HCT116 (cell line): ENCODE measurements around the gene OSBPL10. TPM values are rescaled to one million over a fixed set of nuclear protein-coding genes. Genes with fewer than 3 reads are reported as not detected.

ENCODE experiments used
- ATAC-seq: fragments of 200-7000 bp; cut with Tn5 transposase; 2 replicates; pipeline ENCODE4 v1.9.1; 2020; ENCODE audit warnings: mild to moderate bottlenecking, moderate library complexity
- BruUV-seq: library from RNA; stranded (reverse); fragments of 400-500 nt; replicated peaks from 2 replicates; lab custom pipeline; 2021; lab: Mats Ljungman, UMichigan
- CTCF ChIA-PET: fragments of 300-600 bp; sonication (Branson Sonifier 250); formaldehyde crosslinking; loops from one replicate; lab custom pipeline; 2021; ENCODE audit warnings: antibody characterized with exemption; lab: Charles Lee
- POLR2A ChIA-PET: fragments of 300-600, 350-600 bp; sonication (Branson Sonifier 250); formaldehyde crosslinking; loops from one replicate; lab custom pipeline; 2021; ENCODE audit warnings: antibody characterized with exemption; lab: Charles Lee
- RAD21 ChIA-PET, 2 experiments: fragments of 300-600 bp; sonication (Branson Sonifier 250); formaldehyde crosslinking; loops; one replicate each; lab custom pipeline; 2023; ENCODE audit warnings: low total read pairs in 2 of 2; ENCODE audit not compliant: uncharacterized antibody in 2 of 2, unreplicated experiment in 2 of 2, low non-redundant PET in 1 of 2; lab: Charles Lee
- DNase-seq: peaks from one replicate; pipeline ENCODE4 v3.0.0-alpha.2; 2010; ENCODE audit warnings: low read depth, low spot score
- H2AFZ ChIP-seq: fragments of 200-600 bp; shearing (Covaris generic), sonication (generic); 2 replicates; pipeline ENCODE4 v1.6.1; 2017; ENCODE audit warnings: low read depth, mixed run types, mixed read lengths, antibody characterized with exemption, low read length; ENCODE audit not compliant: poor library complexity, severe bottlenecking
- H3K27ac ChIP-seq: 2 replicates; pipeline ENCODE4 v1.5.1; 2012; ENCODE audit warnings: low read depth, low read length
- H3K27me3 ChIP-seq: fragments of 200-600 bp; sonication (generic); 2 replicates; pipeline ENCODE4 v1.6.1; 2016; ENCODE audit warnings: mixed run types, low read length, mixed read lengths; ENCODE audit not compliant: insufficient read depth
- H3K36me3 ChIP-seq, 2 experiments: fragments of 200-500 bp in 1 of 2; fragments of 200-600 bp in 1 of 2; sonication (Bioruptor generic) in 1 of 2; sonication (generic) in 1 of 2; 2 replicates each; pipeline versions ENCODE4 v1.5.1 to v1.6.1; 2014 to 2016; ENCODE audit warnings: low read length in 2 of 2, inconsistent platforms in 1 of 2, mixed read lengths in 1 of 2, mixed run types in 1 of 2; ENCODE audit not compliant: insufficient read depth in 2 of 2, control insufficient read depth in 1 of 2
- H3K4me1 ChIP-seq, 2 experiments: fragments of 200-600 bp in 1 of 2; sonication (generic) in 1 of 2; 2 replicates each; pipeline versions ENCODE4 v1.5.1 to v1.6.1; 2012 to 2017; ENCODE audit warnings: low read length in 2 of 2, inconsistent platforms in 1 of 2, mild to moderate bottlenecking in 1 of 2, mixed read lengths in 1 of 2, mixed run types in 1 of 2, moderate library complexity in 1 of 2; ENCODE audit not compliant: insufficient read depth in 2 of 2, control insufficient read depth in 1 of 2
- H3K4me2 ChIP-seq: fragments of 200-600 bp; sonication (generic); 2 replicates; pipeline ENCODE4 v1.6.1; 2017; ENCODE audit warnings: mixed run types, low read length, mixed read lengths
- H3K4me3 ChIP-seq, 2 experiments: fragments of 200-600 bp in 1 of 2; sonication (generic) in 1 of 2; replicated peaks in 1 of 2; 2 replicates each; pipeline ENCODE4 v1.5.1; 2011 to 2016; ENCODE audit warnings: low read length in 2 of 2, control low read depth in 1 of 2, low read depth in 1 of 2, mild to moderate bottlenecking in 1 of 2, mixed read lengths in 1 of 2, mixed run types in 1 of 2
- H3K79me2 ChIP-seq: fragments of 200-600 bp; sonication (generic); 2 replicates; pipeline ENCODE4 v1.6.1; 2017; ENCODE audit warnings: mild to moderate bottlenecking, mixed run types, low read length, moderate library complexity, mixed read lengths; ENCODE audit not compliant: insufficient read depth
- H3K9ac ChIP-seq: fragments of 200-600 bp; sonication (generic); 2 replicates; pipeline ENCODE4 v1.6.1; 2016; ENCODE audit warnings: low read length, mixed read lengths
- H3K9me2 ChIP-seq: fragments of 200-600 bp; sonication (generic), shearing (Covaris generic); 2 replicates; pipeline ENCODE4 v1.6.1; 2017; ENCODE audit warnings: mixed run types, mild to moderate bottlenecking, moderate library complexity; ENCODE audit not compliant: insufficient read depth
- H3K9me3 ChIP-seq, 2 experiments: fragments of 200-500 bp in 1 of 2; fragments of 200-600 bp in 1 of 2; sonication (Bioruptor generic) in 1 of 2; sonication (generic) in 1 of 2; 2 replicates each; pipeline ENCODE4 v1.6.1; 2014 to 2017; ENCODE audit warnings: low read length in 2 of 2, mixed read lengths in 2 of 2, inconsistent platforms in 1 of 2, low read depth in 1 of 2, mild to moderate bottlenecking in 1 of 2, mixed run types in 1 of 2, moderate library complexity in 1 of 2; ENCODE audit not compliant: control insufficient read depth in 1 of 2, insufficient read depth in 1 of 2
- H4K20me1 ChIP-seq: fragments of 200-600 bp; sonication (generic), shearing (Covaris generic); 2 replicates; pipeline ENCODE4 v1.6.1; 2017; ENCODE audit warnings: mixed run types, mild to moderate bottlenecking, moderate library complexity; ENCODE audit not compliant: insufficient read depth
- ATF3 ChIP-seq: IDR thresholded peaks from 2 replicates; pipeline ENCODE4 v1.6.1; 2012
- CBX3 ChIP-seq: IDR thresholded peaks from 2 replicates; pipeline ENCODE4 v1.6.1; 2012; ENCODE audit warnings: low read depth
- CEBPB ChIP-seq: IDR thresholded peaks from 2 replicates; pipeline ENCODE4 v1.6.1; 2012; ENCODE audit warnings: low read depth
- CTCF ChIP-seq, 3 experiments: fragments of 200-600 bp in 1 of 3; sonication (generic) in 1 of 3; IDR thresholded peaks in 2 of 3; conservative IDR thresholded peaks in 1 of 3; 2 replicates each; pipeline ENCODE4 v1.5.1; 2012 to 2017; ENCODE audit warnings: low read depth in 2 of 3, low read length in 2 of 3, antibody characterized with exemption in 1 of 3, borderline replicate concordance in 1 of 3, control low read depth in 1 of 3, mild to moderate bottlenecking in 1 of 3, mixed read lengths in 1 of 3, mixed run types in 1 of 3, moderate library complexity in 1 of 3; ENCODE audit not compliant: insufficient read depth in 1 of 3
- EGR1 ChIP-seq: IDR thresholded peaks from 2 replicates; pipeline ENCODE4 v1.6.1; 2012; ENCODE audit warnings: low read depth
- ELF1 ChIP-seq: IDR thresholded peaks from 2 replicates; pipeline ENCODE4 v1.6.1; 2012; ENCODE audit warnings: low read depth, borderline replicate concordance
- EZH2 ChIP-seq: fragments of 200-600 bp; sonication (generic); IDR thresholded peaks from 2 replicates; pipeline ENCODE4 v1.6.1; 2017; ENCODE audit warnings: antibody characterized with exemption, mixed run types
- EZH2phosphoT487 ChIP-seq: fragments of 200-600 bp; IDR thresholded peaks from 2 replicates; pipeline ENCODE4 v1.6.1; 2018; ENCODE audit warnings: antibody characterized with exemption, borderline replicate concordance
- FOSL1 ChIP-seq: IDR thresholded peaks from 2 replicates; pipeline ENCODE4 v1.6.1; 2012; ENCODE audit warnings: low read depth
- JUND ChIP-seq: IDR thresholded peaks from 2 replicates; pipeline ENCODE4 v1.6.1; 2012
- MAX ChIP-seq: IDR thresholded peaks from 2 replicates; pipeline ENCODE4 v1.6.1; 2012
- RAD21 ChIP-seq: IDR thresholded peaks from 2 replicates; pipeline ENCODE4 v1.6.1; 2012; ENCODE audit warnings: low read depth, mild to moderate bottlenecking
- REST ChIP-seq: IDR thresholded peaks from 2 replicates; pipeline ENCODE4 v1.6.1; 2012; ENCODE audit warnings: low read depth
- SIN3A ChIP-seq: IDR thresholded peaks from 2 replicates; pipeline ENCODE4 v1.6.1; 2012; ENCODE audit warnings: low read depth
- SRF ChIP-seq: IDR thresholded peaks from 2 replicates; pipeline ENCODE4 v1.6.1; 2012; ENCODE audit warnings: low read depth
- TCF7L2 ChIP-seq: IDR thresholded peaks from 2 replicates; pipeline ENCODE4 v1.7.0; 2011; ENCODE audit warnings: borderline replicate concordance, inconsistent platforms; ENCODE audit not compliant: insufficient read depth, insufficient read length; ENCODE audit errors: extremely low read depth
- YY1 ChIP-seq: IDR thresholded peaks from 2 replicates; pipeline ENCODE4 v1.6.1; 2011; ENCODE audit warnings: low read length, low read depth, moderate library complexity, mild to moderate bottlenecking; ENCODE audit not compliant: insufficient replicate concordance; ENCODE audit errors: extremely low read depth
- ZBTB33 ChIP-seq: IDR thresholded peaks from 2 replicates; pipeline ENCODE4 v1.6.1; 2011; ENCODE audit warnings: mild to moderate bottlenecking, low read length, moderate library complexity; ENCODE audit not compliant: insufficient replicate concordance; ENCODE audit errors: extremely low read depth
- ZFX ChIP-seq: fragments of 450-650 bp; IDR thresholded peaks from 2 replicates; pipeline ENCODE4 v1.6.1; 2017
- ZNF274 ChIP-seq: fragments of 200-500 bp; sonication (Bioruptor generic); IDR thresholded peaks from 2 replicates; pipeline ENCODE4 v1.6.1; 2014; ENCODE audit warnings: mild to moderate bottlenecking, low read depth, low read length, inconsistent platforms
- intact Hi-C: fragments of 100-400 bp; cut with micrococcal nuclease; formaldehyde crosslinking; loops from 2 replicates; pipeline ENCODE4 v1.10.0; 2022
- total RNA-seq: library from RNA; stranded (reverse); gene quantifications from one replicate; pipeline ENCODE4 v1.2.1, GENCODE V29; 2021; ENCODE audit not compliant: unreplicated experiment

Gene OSBPL10
- total RNA-seq, 1 experiment from 2014 or later: 25.8 TPM

GRCh38 chr3:31968927-31969418 is 12.1 kb downstream of the OSBPL10 start:
- H2AFZ ChIP-seq: no peak overlapping the region
- H3K4me3 ChIP-seq: peak overlapping the region; percentile 5 to 34
- peaks cover 38% of the 10 kb centered on the region for H3K79me2 ChIP-seq
- peak; percentile 90 for ATAC-seq
- ChIA-PET CTCF (no interaction called here), RAD21 (interaction anchor here in 1 of 2 experiments (0.6 kb wide), 2 partner anchors 13 to 20 kb away, joined by 3 read pairs; partner anchors contain the start of gene ZNF860), POLR2A (interaction anchor here (0.5 to 0.8 kb wide), 2 partner anchors 71 to 406 kb away, joined by 3 to 4 read pairs; no protein-coding TSS in a partner anchor)
- peak overlapping the region; percentile 73 for H3K4me2 ChIP-seq
- H4K20me1 ChIP-seq: no peaks in the 10 kb centered on the region
- H3K9ac ChIP-seq: peak overlapping the region; percentile 39
- no peaks in the 10 kb centered on the region for H3K27me3 ChIP-seq
- H3K4me1 ChIP-seq: peaks cover 36 to 44% of the 10 kb centered on the region in 2 experiments
- DNase-seq: peak; percentile 86
- peak overlapping the region; percentile 46 for H3K27ac ChIP-seq
- H3K9me2 ChIP-seq: no peaks in the 10 kb centered on the region
- intact Hi-C loops: no loop called here
- no peaks in the 10 kb centered on the region for H3K9me3 ChIP-seq
- no TSS peak for BruUV-seq
- H3K36me3 ChIP-seq: no peaks in the 10 kb centered on the region
- peak; percentile 30 for TF ChIP-seq RAD21
- no peak for TF ChIP-seq ATF3
- TF ChIP-seq YY1: peak; percentile 25
- TF ChIP-seq SRF: peak; percentile 49; the same call in 1 of the 2 replicates
- TF ChIP-seq FOSL1: peak; percentile 74
- no peak for TF ChIP-seq EZH2phosphoT487
- no peak for TF ChIP-seq EGR1
- peak; percentile 67 for TF ChIP-seq CEBPB
- TF ChIP-seq CTCF (IDR thresholded peaks at IDR 0.05 in 2 of 3, conservative IDR thresholded peaks at IDR 0.05 in 1 of 3; ENCODE audit: borderline replicate concordance in 1 of 3, insufficient read depth in 1 of 3, low read depth in 2 of 3, low read length in 2 of 3): no peak
- TF ChIP-seq ELF1: no peak
- no peak for TF ChIP-seq REST
- peak; percentile 80 for TF ChIP-seq JUND
- TF ChIP-seq EZH2: no peak
- no peak for TF ChIP-seq ZBTB33
- TF ChIP-seq TCF7L2: no peak
- TF ChIP-seq ZNF274: no peak
- TF ChIP-seq SIN3A: peak; percentile 67; the same call in 1 of the 2 replicates
- TF ChIP-seq MAX: peak; percentile 53
- TF ChIP-seq ZFX: no peak
- peak; percentile 90 for TF ChIP-seq CBX3
